GM19467 (cell line): ENCODE results near the gene SLC30A5.
"Not testable (repeated sequence)": the region's sequence is repeated elsewhere in the genome, so short reads cannot be mapped to it uniquely, and the experiment has no call there.

Source experiments
- ATAC-seq: cut with Tn5 transposase; IDR thresholded peaks from one replicate; pipeline ENCODE4 v1.9.1; 2021; ENCODE audit warnings: mild to moderate bottlenecking, moderate library complexity; ENCODE audit not compliant: unreplicated experiment

Gene SLC30A5

GRCh38 chr5:69103521-69103920, 9.7 kb downstream of the SLC30A5 start:
- ATAC-seq, result no peak

DNA sequence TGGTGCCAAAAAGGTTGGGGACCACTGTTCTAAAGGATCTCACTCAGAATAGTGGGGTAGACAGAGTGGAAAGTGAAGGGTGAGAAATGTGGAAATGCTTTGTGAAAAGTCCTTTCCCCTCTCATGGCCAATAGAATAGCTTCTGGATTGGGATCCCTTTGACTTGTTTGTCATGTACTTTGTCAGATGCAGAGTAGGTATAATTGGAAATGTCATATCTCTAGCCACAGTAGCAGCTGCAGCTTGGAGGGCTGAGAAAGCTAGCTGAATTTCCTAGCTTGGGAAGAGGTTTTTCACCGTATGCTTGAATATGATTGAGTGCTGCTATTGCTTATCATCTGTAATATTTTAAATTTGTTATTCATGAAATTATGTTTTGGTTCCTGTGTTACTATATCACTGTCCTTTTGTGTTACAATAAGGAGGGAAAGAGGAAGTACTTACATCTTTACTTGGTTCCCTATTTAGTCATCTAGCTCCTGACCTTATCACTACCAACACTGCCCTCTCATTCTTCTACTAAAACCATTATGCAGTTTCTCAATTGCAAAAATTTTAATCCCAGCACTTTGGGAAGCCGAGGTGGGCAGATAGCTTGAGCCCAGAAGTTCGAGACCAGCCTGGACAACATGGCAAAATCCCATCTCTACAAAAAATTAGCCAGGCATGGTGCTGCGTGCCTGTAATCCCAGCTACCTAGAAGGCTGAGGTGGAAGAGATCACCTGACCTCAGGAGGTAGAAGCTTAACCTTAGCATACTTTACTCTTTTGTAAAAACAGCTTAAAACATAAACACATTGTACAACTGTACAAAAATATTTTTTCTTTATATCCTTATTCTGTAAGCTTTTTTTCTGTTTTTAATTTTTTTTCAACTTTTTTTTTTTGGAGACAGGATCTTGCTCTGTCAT, 12.4 kb downstream of the SLC30A5 start:
- ATAC-seq, result no peak

GRCh38 chr5:69108367-69108766, 14.6 kb downstream of the SLC30A5 start:
- not testable (repeated sequence) for ATAC-seq

GRCh38 chr5:69113851-69114250, 20.0 kb downstream of the SLC30A5 start:
- ATAC-seq, result no peak

GRCh38 chr5:69115526-69115925, 21.7 kb downstream of the SLC30A5 start:
- no peak for ATAC-seq

GRCh38 chr5:69129413-69129812, 35.6 kb downstream of the SLC30A5 start:
- ATAC-seq, result no peak

GRCh38 chr5:69130241-69130640, 36.4 kb downstream of the SLC30A5 start:
- ATAC-seq, result no peak

DNA sequence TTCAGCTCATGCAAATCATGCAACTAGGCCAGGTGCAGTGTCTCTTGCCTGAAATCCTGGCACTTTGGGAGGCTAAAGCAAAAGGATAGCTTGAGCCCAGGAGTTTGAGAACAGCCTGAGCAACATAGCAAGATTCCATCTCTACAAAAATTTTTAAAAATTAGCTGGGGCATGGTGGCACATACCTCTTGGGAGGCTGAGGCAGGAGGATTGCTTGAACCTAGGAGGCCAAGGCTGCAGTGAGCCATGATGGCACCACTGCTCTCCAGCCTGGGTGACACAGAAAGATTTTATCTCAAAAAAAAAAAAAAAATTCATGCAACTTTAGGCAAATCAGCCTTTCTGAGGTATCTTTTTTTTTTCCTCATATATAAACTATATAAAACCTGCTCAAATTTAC, 37.5 kb downstream of the SLC30A5 start:
- no peak for ATAC-seq

- no peak for ATAC-seq
Measured at GRCh38 chr5:69134126-69134525, 40.3 kb downstream of the SLC30A5 start.

DNA sequence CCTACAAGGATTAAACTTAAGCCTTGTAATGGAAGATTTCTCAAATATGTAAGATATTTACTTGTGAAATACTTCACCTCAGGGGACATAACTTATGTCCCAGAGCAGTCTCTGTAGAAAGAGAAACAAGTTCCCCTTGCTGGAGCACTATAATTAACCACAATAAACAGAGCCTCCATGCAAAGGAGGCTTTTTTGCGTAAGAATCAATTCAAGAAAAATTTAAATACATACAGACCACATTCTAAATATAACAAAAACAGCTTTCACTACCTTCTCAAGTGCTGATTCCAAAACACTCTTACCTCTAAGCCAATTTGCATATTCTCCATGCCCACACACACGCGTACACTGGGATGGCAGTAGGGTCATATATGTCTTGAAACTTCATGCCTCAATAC, 42.5 kb downstream of the SLC30A5 start:
- ATAC-seq, result peak; percentile 88

DNA sequence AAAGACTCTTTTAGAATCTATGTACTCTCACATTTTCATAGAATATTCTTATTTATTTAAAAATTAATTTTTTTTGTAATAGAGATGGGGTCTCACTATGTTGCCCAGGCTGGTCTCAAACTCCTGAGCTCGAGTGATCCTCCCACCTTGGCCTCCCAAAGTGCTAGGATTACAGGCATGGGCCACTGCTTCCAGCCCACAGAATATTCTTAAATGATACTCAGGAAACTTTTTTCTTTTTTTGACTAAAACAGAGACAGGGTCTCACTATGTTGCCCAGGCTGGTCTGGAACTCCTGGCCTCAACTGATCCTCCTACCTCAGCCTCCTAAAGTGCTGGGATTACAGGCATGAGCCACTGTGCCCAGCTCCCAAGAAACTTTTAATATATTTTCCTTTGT, 43.4 kb downstream of the SLC30A5 start:
- not testable (repeated sequence) for ATAC-seq

GRCh38 chr5:69137807-69138206, 44.0 kb downstream of the SLC30A5 start:
- no peak for ATAC-seq

GRCh38 chr5:69138766-69139165, 45.0 kb downstream of the SLC30A5 start:
- ATAC-seq, result no peak

DNA sequence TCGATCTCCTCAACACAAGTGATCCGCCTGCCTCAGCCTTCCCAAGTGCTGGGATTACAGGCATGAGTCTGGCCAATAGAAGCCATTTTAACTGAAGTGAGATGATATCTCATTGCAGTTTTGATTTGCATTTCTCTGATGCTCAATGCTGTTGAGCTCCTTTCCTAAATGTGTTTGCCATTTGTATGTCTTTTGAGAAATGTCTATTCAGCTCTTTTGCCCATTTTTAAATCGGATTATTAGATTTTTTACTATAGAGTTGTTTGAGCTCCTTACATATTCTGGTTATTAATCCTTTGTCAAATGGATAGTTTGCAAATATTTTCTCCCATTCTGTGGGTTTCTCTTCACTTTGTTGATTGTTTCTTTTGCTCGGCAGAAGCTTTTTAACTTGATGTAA, 46.4 kb downstream of the SLC30A5 start:
- not testable (repeated sequence) for ATAC-seq

DNA sequence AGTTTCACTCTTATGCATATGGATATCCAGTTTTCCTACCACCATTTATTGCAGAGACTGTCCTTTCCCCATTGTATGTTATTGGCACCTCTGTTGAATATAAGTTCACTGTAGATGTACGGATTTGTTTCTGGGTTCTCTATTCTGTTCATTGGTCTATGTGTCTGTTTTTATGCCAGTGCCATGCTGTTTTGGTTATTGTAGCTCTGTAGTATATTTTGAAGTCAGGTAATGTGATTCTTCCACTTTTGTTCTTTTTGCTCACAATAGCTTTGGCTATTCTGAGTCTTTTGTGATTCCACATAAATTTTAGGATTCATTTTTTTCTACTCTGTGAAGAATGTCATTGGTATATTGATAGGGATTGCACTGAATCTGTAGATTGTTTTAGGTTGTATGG, 47.0 kb downstream of the SLC30A5 start:
- no peak for ATAC-seq

GRCh38 chr5:69148576-69148975, 54.8 kb downstream of the SLC30A5 start:
- ATAC-seq, result not testable (repeated sequence)

DNA sequence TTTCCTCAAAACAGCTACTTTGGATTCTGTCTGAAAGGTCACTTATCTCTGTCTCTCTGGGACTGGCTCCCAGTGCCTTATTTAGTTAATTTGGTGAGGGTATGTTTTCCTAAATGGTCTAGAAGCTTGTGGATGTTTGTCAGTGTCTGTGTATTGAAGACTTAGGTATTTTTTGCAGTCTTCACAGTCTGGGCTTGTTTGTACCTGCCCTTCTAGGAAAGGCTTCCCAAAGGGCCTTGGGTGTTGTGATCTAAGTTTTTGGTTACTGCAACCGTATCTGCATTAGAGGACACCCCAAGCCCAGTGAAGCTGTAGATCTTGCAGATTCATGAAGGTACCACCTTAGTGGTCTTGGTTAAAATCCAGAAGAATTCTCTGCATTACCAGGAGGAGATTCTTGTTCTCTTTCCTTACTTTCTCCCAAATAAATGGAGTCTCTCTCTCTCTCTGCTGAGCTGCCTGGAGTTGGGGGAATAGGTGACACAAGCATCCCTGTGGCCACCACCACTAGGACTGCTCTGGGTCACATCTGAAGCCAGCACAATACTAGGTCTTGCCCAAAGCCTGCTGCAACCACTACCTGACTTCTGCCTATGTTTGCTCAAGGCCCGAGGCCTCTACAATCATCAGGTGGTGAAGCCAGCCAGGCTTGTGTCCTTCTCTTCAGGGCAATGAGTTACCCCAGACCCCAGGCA, 55.3 kb downstream of the SLC30A5 start:
- no peak for ATAC-seq

- no peak for ATAC-seq
Measured at GRCh38 chr5:69149676-69150010, 55.8 kb downstream of the SLC30A5 start.

DNA sequence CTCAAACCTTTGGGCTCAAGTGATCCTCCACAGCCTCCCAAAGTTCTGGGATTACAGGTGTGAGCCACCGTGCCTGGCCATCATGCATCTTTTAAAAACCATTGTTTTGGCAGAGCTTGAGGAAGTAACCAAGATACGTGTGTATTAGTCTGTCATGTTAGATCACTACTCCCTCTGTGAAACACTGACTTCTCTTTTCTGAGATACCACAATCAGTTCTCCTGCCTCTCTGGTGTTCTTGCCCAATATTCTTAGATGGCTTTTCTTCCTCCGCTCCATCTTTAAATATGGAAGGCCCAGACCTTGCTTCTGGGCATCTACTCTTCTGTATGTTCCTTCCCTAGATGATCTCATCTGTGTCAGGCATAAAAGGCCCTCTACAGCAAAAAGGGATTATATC, 58.9 kb downstream of the SLC30A5 start:
- no peak for ATAC-seq

GRCh38 chr5:69156456-69156855, 62.6 kb downstream of the SLC30A5 start:
- no peak for ATAC-seq

- no peak for ATAC-seq
Measured at GRCh38 chr5:69158039-69158438, 64.2 kb downstream of the SLC30A5 start.

DNA sequence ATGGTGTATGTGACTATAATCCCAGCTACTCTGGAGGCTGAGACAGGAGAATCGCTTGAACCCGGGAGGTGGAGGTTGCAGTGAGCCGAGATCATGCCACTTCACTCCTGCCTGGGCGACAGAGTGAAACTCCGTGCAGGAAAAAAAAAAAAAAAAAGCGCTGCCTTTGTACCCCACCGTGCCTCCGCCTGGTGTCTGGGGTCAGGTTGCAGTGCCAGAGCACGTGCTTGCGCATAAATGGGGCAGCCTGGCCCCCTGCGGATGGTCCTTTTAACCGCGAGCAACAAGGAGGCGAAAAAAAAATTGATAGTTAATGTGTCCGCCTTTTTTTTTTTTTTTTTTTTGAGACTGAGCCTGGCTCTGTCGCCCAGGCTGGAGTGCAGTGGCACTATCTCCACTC, 66.8 kb downstream of the SLC30A5 start:
- no peak for ATAC-seq
